ENCODE measurements around the gene POLR1C.

POLR1C gene

GRCh38 chr6:43468748-43469681 lies 47.9 kb upstream of the POLR1C start:
- no peak for TF ChIP-seq CTCF (IDR thresholded peaks at IDR 0.05; ENCODE audit: borderline replicate concordance, extremely low read depth, low read length, poor library complexity, severe bottlenecking)
- no peak for TF ChIP-seq EZH2 (IDR thresholded peaks at IDR 0.05; ENCODE audit: borderline replicate concordance, low read depth, low read length, severe bottlenecking)
- H3K9me3 ChIP-seq (ENCODE audit: insufficient read depth, low read length, severe bottlenecking): no peaks in the 10 kb centered on the region
- no peaks in the 10 kb centered on the region for H4K20me1 ChIP-seq (ENCODE audit: insufficient read depth, low read length)
- H3K4me1 ChIP-seq (ENCODE audit: insufficient read depth, low read length): no peaks in the 10 kb centered on the region
- H3K27ac ChIP-seq (ENCODE audit: low read length): no peak overlapping the region
- DNase-seq (no peak), ATAC-seq (ENCODE audit: insufficient read depth, low read depth) (no peak; the same call in 2 of the 3 replicates)
- H2AFZ ChIP-seq (ENCODE audit: low read depth, low read length): no peak overlapping the region
- no peaks in the 10 kb centered on the region for H3K79me2 ChIP-seq (ENCODE audit: insufficient read depth, low read length)
- no peak overlapping the region for H3K9ac ChIP-seq (ENCODE audit: low read depth, low read length)
- peaks cover 3% of the 10 kb centered on the region for H3K27me3 ChIP-seq (ENCODE audit: insufficient read depth, low read length, poor library complexity)
- no peaks in the 10 kb centered on the region for H3K36me3 ChIP-seq (ENCODE audit: insufficient read depth, low read length)
- no peak overlapping the region for H3K4me2 ChIP-seq (ENCODE audit: insufficient read depth, low read length)
- H3K4me3 ChIP-seq (ENCODE audit: low read depth in 1 of 2, low read length in 2 of 2): no peak overlapping the region

GRCh38 chr6:43469947-43470346 lies 46.9 kb upstream of the POLR1C start:
- no peaks in the 10 kb centered on the region for H3K9me3 ChIP-seq (ENCODE audit: insufficient read depth, low read length, severe bottlenecking)

DNA sequence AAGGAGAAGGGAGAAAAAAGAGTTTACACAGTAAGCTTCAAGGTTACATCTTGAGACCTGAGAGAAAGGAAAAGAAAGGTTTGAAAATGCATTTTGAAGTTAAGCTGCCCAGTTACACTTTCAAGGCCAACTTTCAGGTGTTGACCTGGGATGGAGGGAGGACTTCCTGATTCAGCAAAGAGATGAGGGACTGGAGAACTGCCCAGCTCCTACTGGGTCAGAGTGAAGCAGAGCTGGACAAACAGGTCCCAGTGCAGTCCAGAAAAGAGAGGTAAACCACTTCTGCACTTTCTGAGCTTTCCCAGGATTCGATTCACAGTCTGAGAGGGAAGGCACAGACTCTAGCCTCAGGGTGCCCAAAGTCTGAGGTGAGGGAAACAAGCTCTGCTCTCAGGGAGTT lies 45.5 kb upstream of the POLR1C start:
- H3K27ac ChIP-seq (ENCODE audit: low read length): no peak overlapping the region
- no peaks in the 10 kb centered on the region for H3K79me2 ChIP-seq (ENCODE audit: insufficient read depth, low read length)
- TF ChIP-seq CTCF (IDR thresholded peaks at IDR 0.05; ENCODE audit: borderline replicate concordance, extremely low read depth, low read length, poor library complexity, severe bottlenecking): no peak
- no peak for TF ChIP-seq EZH2 (IDR thresholded peaks at IDR 0.05; ENCODE audit: borderline replicate concordance, low read depth, low read length, severe bottlenecking)
- DNase-seq: no peak
- H3K9ac ChIP-seq (ENCODE audit: low read depth, low read length): no peak overlapping the region
- H3K4me1 ChIP-seq (ENCODE audit: insufficient read depth, low read length): peaks cover 1% of the 10 kb centered on the region; the same call in 1 of the 2 replicates
- no peak overlapping the region for H3K4me3 ChIP-seq (ENCODE audit: low read depth in 1 of 2, low read length in 2 of 2)
- H4K20me1 ChIP-seq (ENCODE audit: insufficient read depth, low read length): no peaks in the 10 kb centered on the region
- H3K36me3 ChIP-seq (ENCODE audit: insufficient read depth, low read length): no peaks in the 10 kb centered on the region
- H3K27me3 ChIP-seq (ENCODE audit: insufficient read depth, low read length, poor library complexity): peaks cover 2% of the 10 kb centered on the region
- H3K9me3 ChIP-seq (ENCODE audit: insufficient read depth, low read length, severe bottlenecking): no peaks in the 10 kb centered on the region
- no peak for ATAC-seq (ENCODE audit: insufficient read depth, low read depth)
- no peak overlapping the region for H2AFZ ChIP-seq (ENCODE audit: low read depth, low read length)
- H3K4me2 ChIP-seq (ENCODE audit: insufficient read depth, low read length): no peak overlapping the region

More at GRCh38 chr6:43469947-43470346, 46.9 kb upstream of the POLR1C start:
- Histone ChIP-seq H2AFZ (ENCODE audit: low read depth, low read length) (no peak overlapping the region), H3K27ac (ENCODE audit: low read length) (no peak overlapping the region), H3K9ac (ENCODE audit: low read depth, low read length) (no peak overlapping the region), H3K4me1 (ENCODE audit: insufficient read depth, low read length) (no peaks in the 10 kb centered on the region), H3K4me2 (ENCODE audit: insufficient read depth, low read length) (no peak overlapping the region), H3K27me3 (ENCODE audit: insufficient read depth, low read length, poor library complexity) (peaks cover 3% of the 10 kb centered on the region), H4K20me1 (ENCODE audit: insufficient read depth, low read length) (no peaks in the 10 kb centered on the region), H3K36me3 (ENCODE audit: insufficient read depth, low read length) (no peaks in the 10 kb centered on the region), H3K79me2 (ENCODE audit: insufficient read depth, low read length) (no peaks in the 10 kb centered on the region), H3K4me3 (ENCODE audit: low read depth in 1 of 2, low read length in 2 of 2) (no peak overlapping the region)
- TF ChIP-seq EZH2 (IDR thresholded peaks at IDR 0.05; ENCODE audit: borderline replicate concordance, low read depth, low read length, severe bottlenecking) (no peak), CTCF (IDR thresholded peaks at IDR 0.05; ENCODE audit: borderline replicate concordance, extremely low read depth, low read length, poor library complexity, severe bottlenecking) (no peak)
- ATAC-seq (ENCODE audit: insufficient read depth, low read depth) (no peak), DNase-seq (no peak)
